RWPE1 (cell line): ENCODE measurements around the gene INSR.

Source experiments
- CTCF ChIA-PET: fragments of 350-600 bp; sonication (Branson Sonifier 250); formaldehyde crosslinking; extraction: SDS; loops from one replicate; lab custom pipeline; 2021; lab: Yijun Ruan, JAX
- POLR2A ChIA-PET: fragments of 400-600 bp; formaldehyde crosslinking; extraction: SDS; loops from one replicate; lab custom pipeline; 2020; ENCODE audit warnings: antibody characterized with exemption; ENCODE audit not compliant: low non-redundant PET; lab: Yijun Ruan, JAX
- DNase-seq: peaks from one replicate; pipeline ENCODE4 v3.0.0; 2012; ENCODE audit warnings: low spot score
- H3K27ac ChIP-seq: fragments of 450-650 bp; 2 replicates; pipeline ENCODE4 v1.5.1; 2017
- TF ChIP-seq, protein P1 (sequence below): fragments of 450-650 bp; conservative IDR thresholded peaks from 2 replicates; pipeline ENCODE4 v1.5.1; 2017; ENCODE audit warnings: low read depth, mild to moderate bottlenecking

The INSR gene

DNA sequence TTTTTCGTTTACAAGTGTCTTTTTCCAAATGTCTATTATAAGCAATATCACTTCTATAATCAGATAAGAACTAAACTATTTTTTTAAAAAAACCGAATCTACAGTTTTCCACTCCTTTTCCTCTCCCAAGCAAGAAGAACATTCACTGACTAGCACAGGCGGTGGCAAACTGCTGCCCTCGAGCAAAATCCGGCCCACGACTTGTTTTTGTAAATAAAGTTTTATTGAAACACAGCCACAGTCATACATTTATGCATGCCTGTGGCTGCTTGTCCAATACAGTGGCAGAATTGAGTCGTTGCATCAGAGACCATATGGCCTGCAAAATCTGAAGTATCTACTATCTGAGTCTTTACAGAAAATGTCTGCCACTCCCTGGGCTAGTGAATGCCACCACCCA, 27.4 kb downstream of the INSR start:
- DNase-seq = no peak
- ChIA-PET POLR2A (no interaction called here), CTCF (no interaction called here)
- TF ChIP-seq, protein P1, sequence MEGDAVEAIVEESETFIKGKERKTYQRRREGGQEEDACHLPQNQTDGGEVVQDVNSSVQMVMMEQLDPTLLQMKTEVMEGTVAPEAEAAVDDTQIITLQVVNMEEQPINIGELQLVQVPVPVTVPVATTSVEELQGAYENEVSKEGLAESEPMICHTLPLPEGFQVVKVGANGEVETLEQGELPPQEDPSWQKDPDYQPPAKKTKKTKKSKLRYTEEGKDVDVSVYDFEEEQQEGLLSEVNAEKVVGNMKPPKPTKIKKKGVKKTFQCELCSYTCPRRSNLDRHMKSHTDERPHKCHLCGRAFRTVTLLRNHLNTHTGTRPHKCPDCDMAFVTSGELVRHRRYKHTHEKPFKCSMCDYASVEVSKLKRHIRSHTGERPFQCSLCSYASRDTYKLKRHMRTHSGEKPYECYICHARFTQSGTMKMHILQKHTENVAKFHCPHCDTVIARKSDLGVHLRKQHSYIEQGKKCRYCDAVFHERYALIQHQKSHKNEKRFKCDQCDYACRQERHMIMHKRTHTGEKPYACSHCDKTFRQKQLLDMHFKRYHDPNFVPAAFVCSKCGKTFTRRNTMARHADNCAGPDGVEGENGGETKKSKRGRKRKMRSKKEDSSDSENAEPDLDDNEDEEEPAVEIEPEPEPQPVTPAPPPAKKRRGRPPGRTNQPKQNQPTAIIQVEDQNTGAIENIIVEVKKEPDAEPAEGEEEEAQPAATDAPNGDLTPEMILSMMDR = no peak
- no peak overlapping the region for H3K27ac ChIP-seq

DNA sequence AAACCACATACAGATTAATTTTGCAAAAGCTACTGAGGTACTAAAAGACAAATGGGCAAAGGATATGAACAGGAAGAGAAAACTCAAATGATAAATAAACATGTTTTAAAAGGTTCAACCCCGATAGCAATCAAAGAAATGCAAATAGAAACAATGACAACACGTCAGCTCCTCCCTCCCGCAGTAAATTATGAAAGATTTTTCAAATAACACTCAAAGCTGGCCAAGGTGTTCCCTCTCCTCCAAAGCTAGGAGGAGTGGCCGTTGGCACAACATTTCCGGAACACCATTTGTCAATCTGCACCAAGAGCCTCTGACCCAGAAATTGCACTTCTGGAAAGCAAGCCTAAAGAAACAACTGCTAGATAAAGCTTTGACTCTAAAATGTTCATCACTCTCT, 28.3 kb downstream of the INSR start:
- no peak for DNase-seq
- CTCF ChIA-PET = no interaction called here
- TF ChIP-seq, protein P1 = no peak
- H3K27ac ChIP-seq = no peak overlapping the region
- POLR2A ChIA-PET = interaction anchor here (0.6 kb wide), 1 partner anchor 64 kb away, joined by 10 read pairs; no protein-coding TSS in a partner anchor

- no peak overlapping the region for H3K27ac ChIP-seq
- POLR2A ChIA-PET = no interaction called here
- CTCF ChIA-PET = interaction anchor here (0.6 kb wide), 1 partner anchor 330 kb away, joined by 6 read pairs; no protein-coding TSS in a partner anchor
- DNase-seq = no peak
- TF ChIP-seq, protein P1 = no peak
Observed at GRCh38 chr19:7264858-7265257, 29.4 kb downstream of the INSR start.

GRCh38 chr19:7263521-7263920, 30.7 kb downstream of the INSR start:
- POLR2A ChIA-PET = no interaction called here
- CTCF ChIA-PET = no interaction called here
- TF ChIP-seq, protein P1 = no peak

GRCh38 chr19:7263066-7263465, 31.1 kb downstream of the INSR start:
- TF ChIP-seq, protein P1 = no peak
- CTCF ChIA-PET = no interaction called here
- no peak overlapping the region for H3K27ac ChIP-seq
- DNase-seq = no peak
- POLR2A ChIA-PET = no interaction called here

More at GRCh38 chr19:7263521-7263920, 30.7 kb downstream of the INSR start:
- DNase-seq = no peak
- H3K27ac ChIP-seq = no peak overlapping the region

DNA sequence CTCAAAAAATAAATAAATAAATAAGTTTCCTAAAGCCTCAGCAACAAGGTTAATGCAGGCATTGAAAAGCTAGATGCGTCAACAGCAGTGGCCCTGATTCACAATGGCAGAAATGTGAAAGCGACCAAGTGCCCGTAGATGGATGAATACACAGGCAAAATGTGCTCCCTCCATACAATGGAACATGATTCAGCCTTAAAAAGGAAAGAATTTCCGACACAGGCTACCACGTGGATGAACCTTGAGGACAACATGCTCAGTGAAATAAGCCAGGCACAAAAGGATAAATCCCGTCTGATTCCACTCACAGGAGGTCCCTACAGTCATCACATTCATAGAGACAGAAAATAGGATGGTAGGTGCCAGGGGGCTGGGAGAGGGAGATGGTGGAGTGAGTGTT, 31.7 kb downstream of the INSR start:
- POLR2A ChIA-PET = no interaction called here
- TF ChIP-seq, protein P1 = no peak
- no peak for DNase-seq
- CTCF ChIA-PET = no interaction called here
- no peak overlapping the region for H3K27ac ChIP-seq
